GM19324 (cell line): ENCODE results near the gene PLCB1.
"Not testable (repeated sequence)": the region's sequence is repeated elsewhere in the genome, so short reads cannot be mapped to it uniquely, and the experiment has no call there.

ENCODE experiments used
- ATAC-seq: cut with Tn5 transposase; IDR thresholded peaks from one replicate; pipeline ENCODE4 v1.9.1; 2021; ENCODE audit warnings: mild to moderate bottlenecking, moderate library complexity; ENCODE audit not compliant: unreplicated experiment, low FRiP score

Gene PLCB1

DNA sequence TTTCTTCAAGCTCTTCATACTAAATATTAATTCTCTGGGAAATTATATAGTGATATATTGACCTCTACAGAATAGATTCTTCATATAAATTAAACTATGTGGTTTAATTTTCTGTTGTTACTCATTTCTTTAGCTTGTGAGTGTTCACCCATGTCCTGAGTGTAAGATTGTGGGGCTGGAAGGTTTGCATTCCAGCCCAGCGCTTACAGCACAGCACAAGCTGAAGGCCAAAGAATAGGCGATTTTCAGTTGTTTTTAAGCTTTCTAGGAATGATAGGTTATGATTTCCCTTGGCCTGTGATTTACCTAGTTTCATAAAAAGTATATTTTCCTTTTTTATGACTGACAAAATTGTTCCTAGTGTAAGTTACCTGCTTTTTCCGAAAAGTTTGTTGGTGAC, 194.1 kb downstream of the PLCB1 start:
- no peak for ATAC-seq

DNA sequence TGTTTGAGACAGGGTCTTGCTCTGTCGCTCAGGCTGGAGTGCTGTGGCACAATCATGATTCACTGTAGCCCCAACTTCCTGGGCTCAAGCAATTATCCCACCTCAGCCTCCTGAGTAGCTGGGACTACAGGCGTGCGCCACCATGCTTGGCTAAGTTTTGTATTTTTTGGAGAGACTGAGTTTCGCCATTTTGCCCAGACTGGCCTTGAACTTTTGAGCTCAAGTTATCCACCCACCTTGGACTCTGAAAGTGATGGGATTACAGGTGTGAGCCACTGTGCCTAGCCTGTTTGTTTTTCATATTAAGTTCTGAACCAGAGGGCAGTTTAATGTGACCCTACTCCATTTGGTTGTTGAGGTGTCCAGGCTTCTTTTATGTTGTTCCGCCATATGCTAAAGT, 194.8 kb downstream of the PLCB1 start:
- ATAC-seq: no peak

DNA sequence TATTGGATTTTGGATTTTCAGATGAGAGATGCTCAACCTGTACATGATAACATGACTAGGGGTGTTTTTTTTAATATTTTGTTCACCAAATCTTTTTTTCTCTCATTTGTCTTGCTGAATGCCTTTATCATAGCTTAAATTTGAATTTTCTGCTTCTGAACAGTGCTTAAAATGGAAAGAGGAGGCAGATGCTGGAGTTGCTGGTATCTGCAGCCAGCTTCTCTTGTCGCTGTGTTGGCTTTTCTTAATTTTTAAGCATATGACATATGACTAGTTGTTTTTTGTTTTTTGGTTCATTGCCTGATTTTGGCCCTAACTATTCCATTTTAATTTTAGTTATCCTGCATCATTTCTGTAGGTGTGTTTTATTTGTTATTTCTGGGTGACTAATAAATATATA, 196.1 kb downstream of the PLCB1 start:
- ATAC-seq: no peak

DNA sequence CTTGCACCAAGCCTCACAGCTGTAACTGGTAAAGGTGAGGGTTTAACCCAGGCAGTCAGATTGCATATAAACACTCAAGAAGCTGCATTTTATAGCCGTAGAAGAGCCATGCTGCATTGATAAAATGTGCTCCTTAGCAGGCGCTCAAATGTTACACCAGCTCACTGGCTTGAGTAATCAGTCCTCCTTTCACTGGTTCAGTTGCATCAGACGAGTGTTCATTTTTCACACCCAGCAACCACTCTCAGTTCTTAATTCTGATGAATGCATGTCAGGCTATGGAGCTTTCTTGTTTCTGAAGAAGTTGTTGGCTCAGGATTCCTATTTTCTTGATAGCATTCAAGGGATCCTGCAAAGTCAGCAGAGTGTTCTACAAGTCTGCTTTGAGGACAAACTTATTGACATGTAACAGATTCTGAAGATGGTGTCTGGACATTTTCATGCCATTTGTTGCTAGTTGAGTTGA, 198.3 kb downstream of the PLCB1 start:
- ATAC-seq: no peak

DNA sequence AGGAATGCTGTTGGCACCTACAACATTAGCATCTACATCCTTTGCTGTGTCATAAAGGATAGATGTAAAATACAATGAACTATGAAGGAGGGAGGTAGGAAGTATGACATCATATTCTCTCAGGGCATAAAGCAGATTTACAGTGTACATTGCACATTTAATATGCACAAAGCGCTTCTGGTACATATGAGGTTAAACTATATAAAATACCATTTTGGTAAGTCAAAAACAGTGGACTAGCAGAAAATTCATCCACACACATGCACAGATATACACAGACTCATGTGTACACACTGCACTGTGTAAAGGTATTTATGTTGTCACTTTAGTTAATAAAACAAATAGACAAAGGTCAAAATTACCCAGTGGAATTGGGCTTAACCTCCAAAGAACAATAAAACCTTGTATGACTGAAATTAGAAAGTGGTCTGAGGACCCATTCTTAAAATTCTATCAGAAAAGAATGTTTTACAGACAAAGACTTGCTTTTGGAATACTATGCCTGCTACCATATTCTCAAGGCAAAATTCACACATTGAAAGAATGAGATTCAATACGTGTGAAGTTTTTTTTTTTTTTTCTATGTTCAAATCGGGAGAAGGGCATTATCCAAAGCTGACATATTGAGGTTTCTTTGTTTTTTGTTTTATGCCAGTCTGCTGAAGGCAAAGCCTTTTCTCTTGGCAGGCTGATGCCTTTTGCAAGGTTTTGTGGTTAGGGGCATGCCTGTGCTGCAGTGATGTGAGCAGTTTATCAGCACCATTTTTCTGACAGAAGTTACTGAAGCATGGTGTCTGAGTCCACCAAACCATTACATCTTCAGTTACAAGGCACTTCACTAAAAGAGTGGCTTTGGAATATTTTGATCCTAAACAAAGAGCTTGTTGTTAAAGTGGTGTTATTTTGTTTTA, 199.0 kb downstream of the PLCB1 start:
- no peak for ATAC-seq

DNA sequence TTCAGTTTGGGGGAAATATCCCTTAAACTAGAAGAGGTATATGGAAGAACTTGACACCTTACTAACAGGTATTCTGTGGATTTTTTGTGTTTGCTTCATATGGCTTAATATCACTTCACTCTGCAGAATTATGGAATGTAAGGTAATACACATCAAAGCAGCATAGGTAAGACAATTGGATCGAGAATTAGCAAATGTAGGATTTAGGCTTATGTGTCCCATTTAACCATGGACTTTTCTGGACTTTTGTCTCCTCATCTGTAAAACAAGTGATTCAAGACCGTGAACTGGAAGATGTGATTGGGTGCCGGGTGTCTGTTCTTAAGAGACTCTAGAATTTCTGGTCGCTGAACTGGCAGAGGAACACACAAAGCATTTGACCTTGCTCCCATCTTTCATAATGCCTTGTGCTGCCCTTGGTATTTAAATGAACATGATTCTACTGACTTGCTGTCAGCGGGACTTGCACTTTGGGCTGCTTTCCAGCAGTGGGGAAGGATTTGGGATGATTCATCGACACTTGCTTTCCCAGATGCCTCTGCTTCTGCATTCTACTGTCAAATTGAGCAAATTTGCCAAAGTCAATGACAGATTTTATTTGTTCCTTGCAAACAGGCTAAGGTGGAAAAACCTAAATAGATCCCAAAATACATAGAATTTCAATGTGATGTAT, 199.8 kb downstream of the PLCB1 start:
- no peak for ATAC-seq

DNA sequence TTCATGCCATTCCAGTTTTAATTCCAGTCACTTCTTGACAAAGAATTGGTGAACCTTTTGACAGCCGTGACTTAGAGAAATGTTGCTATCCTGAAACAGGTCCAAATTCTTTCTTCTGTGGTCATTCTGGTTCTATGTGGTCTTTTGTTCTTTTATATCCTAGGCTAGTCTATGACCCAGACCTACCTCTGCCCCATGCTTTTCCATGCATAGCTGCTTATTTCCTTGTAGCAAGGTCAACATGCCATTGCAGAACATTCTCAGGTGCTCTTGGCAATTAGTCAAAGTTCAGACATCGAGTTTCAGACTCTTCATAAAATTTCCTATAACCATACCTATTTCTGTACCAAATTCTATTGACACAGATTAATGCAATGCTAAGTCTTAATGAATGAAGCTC, 202.6 kb downstream of the PLCB1 start:
- ATAC-seq: no peak

DNA sequence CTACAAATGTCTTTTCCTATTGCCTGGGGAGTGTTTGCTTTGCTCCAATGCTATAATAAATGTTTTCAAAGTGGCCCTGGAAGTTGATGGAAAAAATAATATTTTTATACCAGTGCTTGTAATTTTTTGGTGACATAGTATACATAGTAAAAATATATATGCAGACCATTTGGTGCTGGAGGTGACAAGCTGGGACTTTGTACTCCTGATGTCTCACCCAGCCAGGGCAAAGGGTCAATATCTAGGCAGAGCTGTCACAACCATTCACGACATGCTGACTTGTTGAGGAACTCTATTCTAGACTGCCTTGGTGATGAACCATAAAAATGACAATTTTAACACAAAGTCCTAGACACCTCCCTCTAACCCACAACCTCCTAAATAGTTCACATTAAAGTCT, 203.0 kb downstream of the PLCB1 start:
- ATAC-seq: no peak

DNA sequence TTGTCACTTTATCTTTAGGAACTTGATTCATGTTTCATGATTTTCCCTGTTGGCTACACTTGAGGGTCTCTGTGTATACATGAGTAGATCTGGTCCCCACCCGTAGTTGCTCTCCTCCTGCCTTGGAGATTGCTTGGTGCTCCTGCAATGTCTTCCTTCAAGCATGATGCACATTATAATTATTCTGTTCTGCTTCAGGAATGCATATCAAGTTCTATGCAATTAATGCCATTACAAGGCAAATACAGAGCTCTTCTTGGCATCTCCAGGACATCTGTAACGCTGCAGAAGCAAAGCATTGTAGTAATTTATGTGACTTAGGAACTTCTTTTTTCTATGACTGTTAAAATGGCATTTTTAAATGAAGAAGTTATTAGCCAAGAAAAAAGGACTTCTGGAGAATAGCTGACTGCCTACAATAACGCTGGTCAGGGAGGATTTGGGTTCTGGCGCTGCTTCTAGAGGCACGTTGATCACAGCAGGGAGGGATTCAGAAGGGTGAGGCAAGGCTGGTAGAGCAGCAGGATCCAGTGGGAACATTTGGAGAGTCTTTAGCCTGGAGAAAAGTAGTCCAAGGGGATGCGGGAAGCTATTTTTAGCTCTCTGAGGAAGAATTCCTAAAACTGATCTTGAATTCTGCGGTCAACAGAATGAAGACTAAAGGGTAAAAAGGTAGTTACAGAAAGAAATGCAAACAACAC, 203.6 kb downstream of the PLCB1 start:
- no peak for ATAC-seq

DNA sequence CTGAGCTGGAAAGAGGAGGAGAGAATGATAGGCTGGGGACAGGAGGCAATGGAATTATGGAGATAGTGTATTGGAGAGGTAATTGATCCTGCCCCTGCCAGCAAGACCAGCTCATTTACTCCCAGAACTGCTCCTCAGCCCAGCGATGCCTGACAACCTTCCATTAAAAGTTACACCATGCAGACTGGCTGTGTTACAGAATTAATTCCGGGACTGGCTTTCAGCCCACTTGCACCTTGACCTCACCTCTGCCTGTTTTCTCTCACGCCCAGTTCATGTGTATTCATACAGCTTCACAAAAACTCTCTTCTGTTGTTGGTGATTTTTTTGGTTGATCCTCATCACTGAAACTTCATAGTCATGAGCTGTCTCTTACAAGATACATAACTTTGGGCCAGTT, 207.3 kb downstream of the PLCB1 start:
- no peak for ATAC-seq

DNA sequence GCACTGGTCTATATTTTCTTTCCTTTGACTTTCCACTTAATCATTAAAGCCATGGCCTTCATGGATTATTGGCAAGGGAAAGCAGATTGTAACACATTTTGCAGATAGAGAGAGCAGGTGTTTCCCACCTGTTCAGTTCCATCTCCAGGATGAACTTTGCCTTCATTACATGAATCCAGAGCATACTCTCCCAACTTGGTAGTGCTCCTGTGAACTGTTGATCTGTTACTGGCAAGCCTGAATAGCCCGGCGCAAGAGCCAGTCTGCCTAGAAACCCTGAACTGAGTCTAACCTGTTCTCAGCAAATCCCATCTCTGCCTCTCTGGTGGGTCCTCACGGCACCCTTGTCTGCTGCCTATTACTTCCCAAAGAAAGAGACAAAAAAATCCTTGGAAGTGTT, 210.3 kb downstream of the PLCB1 start:
- no peak for ATAC-seq

DNA sequence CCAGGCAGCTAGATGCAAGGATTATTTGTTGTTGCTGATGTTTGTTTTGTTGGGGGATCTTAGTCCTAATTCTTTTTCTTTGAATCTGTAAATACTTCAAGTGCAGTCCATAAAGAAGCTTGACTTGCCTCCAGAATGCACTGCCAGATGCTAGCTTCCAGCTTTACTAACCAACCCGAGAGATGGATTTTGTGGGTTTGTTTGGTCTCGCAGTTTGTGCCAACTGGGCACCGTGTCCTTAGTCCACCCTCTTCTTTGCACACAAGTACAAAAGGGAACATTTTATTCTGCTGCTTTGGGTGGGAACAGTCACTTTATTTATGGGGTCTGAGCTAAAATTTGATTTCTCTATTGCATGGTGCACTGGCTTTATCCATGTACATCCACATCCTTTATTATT, 212.0 kb downstream of the PLCB1 start:
- ATAC-seq: no peak

DNA sequence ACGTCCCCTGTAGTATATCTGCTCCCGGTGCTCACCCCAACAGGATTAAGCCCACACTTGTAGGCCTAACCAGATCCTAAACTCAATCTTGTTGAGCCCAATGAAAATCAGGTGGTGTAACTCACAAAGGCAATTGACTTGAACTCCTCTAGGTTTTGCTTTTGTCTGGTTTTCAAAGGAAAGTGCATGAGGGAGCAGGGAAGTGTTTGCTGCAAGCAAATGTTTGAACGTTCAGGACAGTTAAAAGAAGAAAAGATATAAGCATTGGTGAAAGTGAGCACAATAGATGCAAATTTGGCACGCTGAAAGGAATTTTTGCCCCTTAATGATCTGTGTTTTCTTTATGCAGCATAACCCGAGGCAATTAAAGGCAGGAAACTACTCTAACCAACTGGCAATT, 212.6 kb downstream of the PLCB1 start:
- no peak for ATAC-seq

DNA sequence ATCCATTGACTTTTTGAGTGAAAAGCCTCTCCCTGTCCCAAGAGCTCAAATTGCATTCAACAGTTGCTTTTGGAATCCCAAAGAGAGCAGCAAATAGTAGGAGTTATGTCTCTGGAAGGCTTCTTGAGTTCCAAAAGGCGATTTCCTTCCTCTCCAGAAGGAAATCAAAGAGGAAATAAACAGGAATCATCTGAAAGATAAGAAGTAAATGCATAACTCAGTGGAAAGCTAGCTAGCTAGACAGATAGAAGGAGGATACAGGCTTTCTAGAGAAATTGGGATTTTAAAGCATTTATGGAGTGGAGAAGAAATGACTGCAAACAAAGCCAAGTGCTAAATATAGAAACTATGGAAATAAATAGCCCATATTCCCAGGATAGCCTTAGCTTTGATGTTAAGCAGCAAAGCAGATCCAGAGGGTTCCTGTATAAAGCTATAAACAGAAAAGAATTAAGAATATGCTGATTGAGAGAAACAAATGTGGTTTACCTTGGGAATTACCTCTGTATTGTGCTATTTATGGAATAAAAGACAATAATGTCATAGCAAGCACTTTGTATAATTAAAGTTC, 214.7 kb downstream of the PLCB1 start:
- no peak for ATAC-seq

DNA sequence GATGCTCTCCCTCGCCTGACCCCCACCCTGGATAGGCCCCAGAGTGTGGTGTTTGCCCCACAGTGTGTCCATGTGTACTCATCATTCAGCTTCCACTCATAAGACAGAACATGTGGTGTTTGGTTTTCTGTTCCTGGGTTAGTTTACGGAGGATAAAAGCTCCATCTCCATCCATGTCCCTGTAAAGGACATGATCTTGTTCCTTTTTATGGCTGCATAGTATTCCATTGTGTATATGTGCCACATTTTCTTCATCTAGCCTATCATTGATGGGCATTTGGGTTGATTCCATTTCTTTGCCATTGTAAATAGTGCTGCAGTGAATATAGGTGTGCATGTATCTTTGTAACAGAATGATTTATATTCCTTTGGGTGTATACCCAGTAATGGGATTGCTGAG, 218.2 kb downstream of the PLCB1 start:
- not testable (repeated sequence) for ATAC-seq

DNA sequence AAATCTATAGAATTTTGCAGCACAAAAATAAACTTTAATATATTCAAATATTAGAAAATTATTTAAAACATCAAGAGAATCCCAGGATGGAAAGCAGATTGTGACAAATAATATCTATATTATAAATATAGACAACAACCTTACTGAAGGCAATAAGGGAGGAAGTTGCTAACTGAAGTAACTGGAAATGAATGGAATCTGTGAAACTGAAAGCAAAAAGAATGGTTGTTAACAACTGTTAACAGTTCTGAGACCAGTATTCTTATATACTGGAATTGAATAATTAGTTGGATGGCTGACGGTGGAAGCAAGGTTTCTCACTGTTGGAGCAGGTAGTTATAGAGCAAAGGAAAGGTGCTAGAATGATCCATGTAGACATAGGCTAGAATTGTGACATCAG, 220.4 kb downstream of the PLCB1 start:
- ATAC-seq: no peak

DNA sequence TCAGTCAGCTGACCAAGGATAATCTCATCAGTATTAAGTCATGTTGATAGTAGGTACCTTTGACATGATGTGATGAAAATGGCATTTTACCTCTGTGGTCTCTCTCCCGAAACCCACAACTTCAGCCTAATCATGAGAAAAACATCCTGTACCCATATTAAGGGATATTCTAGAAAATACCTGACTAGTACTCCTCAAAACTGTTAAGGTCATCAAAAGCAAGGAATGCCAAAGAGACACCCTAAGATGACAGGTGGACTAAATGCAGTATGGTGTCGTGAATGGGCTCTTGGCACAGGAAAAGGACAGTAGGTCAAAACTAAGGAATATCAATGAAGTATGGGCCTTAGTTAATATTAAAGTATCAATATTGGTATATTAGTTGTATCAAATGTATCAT, 221.4 kb downstream of the PLCB1 start:
- ATAC-seq: no peak

DNA sequence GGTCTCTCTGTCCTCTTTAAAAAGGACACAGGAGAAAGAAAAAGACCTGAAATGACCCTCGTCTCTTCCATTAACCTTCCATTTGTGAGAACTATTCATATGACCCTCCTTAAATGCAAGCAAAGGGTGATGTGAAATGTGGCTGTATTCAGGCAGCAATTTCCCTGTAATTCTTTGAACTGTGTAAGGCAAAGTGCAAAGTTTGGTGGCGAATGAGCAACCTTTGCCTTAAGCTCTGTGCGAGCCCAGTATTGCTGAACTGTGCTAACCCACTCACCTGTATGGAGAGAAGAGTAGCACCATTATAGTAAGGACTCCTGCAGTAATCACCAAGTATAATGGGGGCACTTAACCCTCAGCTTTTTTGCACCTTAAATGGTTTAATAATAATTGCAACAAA, 223.4 kb downstream of the PLCB1 start:
- ATAC-seq: no peak

DNA sequence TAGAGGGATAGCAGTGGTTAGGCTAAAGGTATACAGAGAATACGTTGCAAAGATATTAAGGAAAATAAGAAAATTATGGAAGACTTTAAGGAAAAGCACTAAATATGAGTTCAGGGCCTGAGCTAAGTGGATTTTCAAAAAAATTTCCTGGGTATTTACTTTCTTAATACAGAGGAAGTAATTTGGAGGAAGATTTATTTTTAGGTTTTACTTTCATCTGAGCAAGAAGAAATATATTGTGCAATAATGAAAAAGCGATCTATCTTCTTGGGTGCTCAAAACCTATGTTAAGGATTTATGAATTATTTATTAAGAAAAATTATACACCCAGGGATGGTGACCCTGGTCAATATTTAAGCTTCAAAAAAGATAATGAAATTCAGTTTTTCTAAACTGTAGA, 224.7 kb downstream of the PLCB1 start:
- ATAC-seq: no peak

DNA sequence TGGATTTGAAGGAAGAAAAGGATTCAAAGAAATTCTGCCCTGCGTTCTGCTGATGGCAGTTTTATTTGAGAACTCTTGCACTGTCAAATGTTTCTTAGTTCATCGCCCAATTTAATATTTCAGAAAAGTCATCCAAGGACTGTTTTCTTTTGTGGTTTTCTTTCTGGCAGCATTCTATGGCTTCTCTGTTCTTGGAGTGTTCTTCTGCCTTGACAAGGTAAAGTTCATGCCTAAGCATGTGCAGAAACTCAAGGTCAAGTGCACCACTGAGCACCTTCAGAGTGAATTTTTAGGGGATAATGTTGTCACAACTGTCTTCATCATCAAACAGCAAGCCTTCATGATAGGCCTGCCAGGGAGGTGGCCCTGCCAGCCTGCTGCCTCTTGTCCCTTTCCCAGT, 225.6 kb downstream of the PLCB1 start:
- ATAC-seq: no peak

DNA sequence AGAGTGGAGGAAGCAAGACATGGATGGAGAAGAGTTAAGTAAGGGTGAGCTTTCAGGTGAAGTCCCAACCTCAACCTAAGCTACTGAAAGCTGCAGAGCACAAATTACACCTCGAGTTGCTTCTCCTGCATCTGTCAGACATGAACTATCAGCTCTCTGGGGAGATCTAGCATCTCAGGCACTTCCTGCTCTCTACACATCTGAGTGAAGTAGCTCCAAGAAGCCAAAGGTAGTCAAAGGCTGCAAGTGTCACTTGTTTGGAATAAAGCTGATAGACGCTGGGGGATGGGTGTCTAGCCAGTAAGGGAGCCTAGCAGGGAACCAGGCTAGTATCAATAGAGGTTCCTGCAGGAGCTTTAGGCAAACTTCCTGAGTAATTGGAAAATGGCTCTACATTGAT, 228.0 kb downstream of the PLCB1 start:
- no peak for ATAC-seq
